ENCODE results near the gene ERCC4.

DNA sequence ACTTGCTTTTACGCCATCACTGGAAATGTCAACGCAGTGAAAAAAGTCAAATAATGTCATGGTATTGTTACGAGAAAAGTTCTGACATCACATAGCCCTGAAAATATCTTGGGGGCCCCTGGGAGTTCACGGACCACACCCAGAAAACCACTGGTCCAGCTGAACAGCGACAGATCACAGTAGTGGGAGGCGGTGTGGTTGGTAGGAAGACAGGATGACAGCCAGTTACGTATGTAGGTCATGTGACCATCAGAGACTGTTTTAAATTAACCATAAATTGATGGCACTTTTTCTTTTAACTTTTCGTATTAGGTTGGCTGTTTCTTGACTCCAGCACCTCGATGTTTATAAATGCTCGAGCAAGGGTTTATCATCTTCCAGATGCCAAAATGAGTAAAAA lies 11.9 kb downstream of the ERCC4 start:
- TF ChIP-seq, protein P1, sequence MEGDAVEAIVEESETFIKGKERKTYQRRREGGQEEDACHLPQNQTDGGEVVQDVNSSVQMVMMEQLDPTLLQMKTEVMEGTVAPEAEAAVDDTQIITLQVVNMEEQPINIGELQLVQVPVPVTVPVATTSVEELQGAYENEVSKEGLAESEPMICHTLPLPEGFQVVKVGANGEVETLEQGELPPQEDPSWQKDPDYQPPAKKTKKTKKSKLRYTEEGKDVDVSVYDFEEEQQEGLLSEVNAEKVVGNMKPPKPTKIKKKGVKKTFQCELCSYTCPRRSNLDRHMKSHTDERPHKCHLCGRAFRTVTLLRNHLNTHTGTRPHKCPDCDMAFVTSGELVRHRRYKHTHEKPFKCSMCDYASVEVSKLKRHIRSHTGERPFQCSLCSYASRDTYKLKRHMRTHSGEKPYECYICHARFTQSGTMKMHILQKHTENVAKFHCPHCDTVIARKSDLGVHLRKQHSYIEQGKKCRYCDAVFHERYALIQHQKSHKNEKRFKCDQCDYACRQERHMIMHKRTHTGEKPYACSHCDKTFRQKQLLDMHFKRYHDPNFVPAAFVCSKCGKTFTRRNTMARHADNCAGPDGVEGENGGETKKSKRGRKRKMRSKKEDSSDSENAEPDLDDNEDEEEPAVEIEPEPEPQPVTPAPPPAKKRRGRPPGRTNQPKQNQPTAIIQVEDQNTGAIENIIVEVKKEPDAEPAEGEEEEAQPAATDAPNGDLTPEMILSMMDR (IDR thresholded peaks at IDR 0.05): no peak
- no peak for TF ChIP-seq POLR2A (IDR thresholded peaks at IDR 0.05)
- TF ChIP-seq POLR2AphosphoS5 (IDR thresholded peaks at IDR 0.05): no peak
- TF ChIP-seq EP300 (IDR thresholded peaks at IDR 0.05): no peak
